Fibroblast of mammary gland (primary cell): ENCODE results near the gene NEK10.

Experiments
- DNase-seq: peaks from one replicate; pipeline ENCODE4 v3.0.0-alpha.2; 2010; ENCODE audit warnings: low read depth
- H3K4me3 ChIP-seq: 2 replicates; pipeline ENCODE4 v1.5.1; 2011; ENCODE audit warnings: low read depth, mild to moderate bottlenecking, low read length, moderate library complexity; ENCODE audit not compliant: control insufficient read depth
- CTCF ChIP-seq: conservative IDR thresholded peaks from 2 replicates; pipeline ENCODE4 v1.5.1; 2011; ENCODE audit warnings: low read depth, low read length, inconsistent platforms; ENCODE audit not compliant: control insufficient read depth, insufficient read depth

NEK10 gene

GRCh38 chr3:27208961-27209616 lies 160.1 kb downstream of the NEK10 start:
- no peak overlapping the region for H3K4me3 ChIP-seq
- DNase-seq: no peak
- TF ChIP-seq CTCF: no peak

GRCh38 chr3:27202959-27203358 lies 166.2 kb downstream of the NEK10 start:
- H3K4me3 ChIP-seq: no peak overlapping the region
- TF ChIP-seq CTCF: no peak
- DNase-seq: no peak

- no peak for DNase-seq
- TF ChIP-seq CTCF: no peak
- no peak overlapping the region for H3K4me3 ChIP-seq
Measured at GRCh38 chr3:27201492-27201891, 167.7 kb downstream of the NEK10 start.

- DNase-seq: no peak
- H3K4me3 ChIP-seq: no peak overlapping the region
- no peak for TF ChIP-seq CTCF
Measured at GRCh38 chr3:27200721-27201489, 168.3 kb downstream of the NEK10 start.

- TF ChIP-seq CTCF: no peak
- H3K4me3 ChIP-seq: no peak overlapping the region
- peak; percentile 56 for DNase-seq
Measured at GRCh38 chr3:27194861-27195483, 174.2 kb downstream of the NEK10 start.

- DNase-seq: no peak
- H3K4me3 ChIP-seq: no peak overlapping the region
- TF ChIP-seq CTCF: no peak
Measured at GRCh38 chr3:27193056-27193455, 176.1 kb downstream of the NEK10 start.
